ENCODE measurements around the gene MVB12B.

DNA sequence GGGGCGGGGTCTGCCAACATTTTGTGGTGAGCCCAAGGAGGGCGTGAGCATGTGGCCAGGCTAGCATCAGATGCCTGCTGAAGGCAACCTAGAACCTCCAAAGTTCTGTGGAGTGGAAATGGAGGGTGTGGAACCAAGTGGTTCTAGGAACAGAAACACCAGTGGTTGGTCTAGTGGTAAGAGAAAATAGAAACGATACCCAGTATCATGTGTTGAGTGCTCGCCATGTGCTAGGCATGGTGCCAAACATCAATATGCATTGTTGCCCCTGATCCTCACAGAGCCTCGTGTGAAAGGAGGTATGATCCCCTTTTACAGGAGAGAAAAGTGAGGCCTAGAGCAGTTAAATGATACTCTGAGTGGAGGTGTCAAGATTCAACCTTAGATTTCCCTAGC, 31.5 kb upstream of the MVB12B start:
- TF ChIP-seq CTCF (IDR thresholded peaks at IDR 0.05) (no peak), POLR2A (IDR thresholded peaks at IDR 0.05) (no peak)
